Measurements from ENCODE around the gene BSX. TPM values are rescaled to one million over a fixed set of nuclear protein-coding genes. Genes with fewer than 3 reads are reported as not detected.

Gene BSX
- total RNA-seq, 1 donor from 2014 or later: not detected

DNA sequence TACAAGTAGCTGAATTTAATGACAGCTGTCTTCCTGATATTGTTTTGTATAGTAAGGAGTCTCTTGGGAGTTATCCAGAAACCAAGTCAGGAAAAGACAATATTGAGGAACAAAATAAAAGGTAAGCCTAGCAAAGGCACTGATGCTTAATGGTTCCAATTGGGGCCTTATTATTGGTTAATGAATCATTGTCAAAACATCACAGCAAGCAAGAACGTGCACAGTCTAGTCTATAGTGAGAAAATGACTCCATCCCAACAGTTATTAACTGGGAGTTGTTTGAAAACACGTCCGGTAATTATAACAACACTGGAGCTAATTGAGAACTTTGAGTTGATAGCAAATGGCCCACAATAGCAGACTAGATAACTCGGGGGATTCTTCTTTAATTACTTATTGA lies 17.7 kb downstream of the BSX start:
- no peak for DNase-seq (ENCODE audit: low spot score)

- no peak for DNase-seq (ENCODE audit: low spot score)
Observed at GRCh38 chr11:122954455-122954854, 27.2 kb downstream of the BSX start.

- no peak for DNase-seq (ENCODE audit: low spot score)
Observed at GRCh38 chr11:122951211-122951610, 30.4 kb downstream of the BSX start.

DNA sequence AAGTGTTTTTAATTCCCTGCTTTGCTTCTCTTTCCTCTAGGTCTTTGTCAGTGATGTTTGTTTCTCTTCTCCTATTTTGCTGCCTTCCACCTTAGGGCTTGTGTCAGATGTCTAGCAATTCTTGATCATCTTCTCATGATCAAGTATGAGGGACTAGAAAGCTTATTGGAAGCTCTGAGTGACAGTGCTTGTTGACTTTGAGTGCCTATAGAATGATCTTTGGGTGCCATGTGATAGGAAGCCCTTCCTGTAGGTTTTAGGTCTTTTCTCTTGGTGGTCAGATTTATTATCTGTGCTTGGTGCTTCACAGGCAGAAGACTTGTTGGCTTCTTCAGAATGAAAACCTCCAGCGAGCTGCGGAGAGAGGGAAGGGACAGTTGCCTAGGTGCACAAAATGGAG lies 43.1 kb downstream of the BSX start:
- DNase-seq (ENCODE audit: low spot score): no peak

- DNase-seq (ENCODE audit: low spot score): no peak
Observed at GRCh38 chr11:122937983-122938382, 43.7 kb downstream of the BSX start.

DNA sequence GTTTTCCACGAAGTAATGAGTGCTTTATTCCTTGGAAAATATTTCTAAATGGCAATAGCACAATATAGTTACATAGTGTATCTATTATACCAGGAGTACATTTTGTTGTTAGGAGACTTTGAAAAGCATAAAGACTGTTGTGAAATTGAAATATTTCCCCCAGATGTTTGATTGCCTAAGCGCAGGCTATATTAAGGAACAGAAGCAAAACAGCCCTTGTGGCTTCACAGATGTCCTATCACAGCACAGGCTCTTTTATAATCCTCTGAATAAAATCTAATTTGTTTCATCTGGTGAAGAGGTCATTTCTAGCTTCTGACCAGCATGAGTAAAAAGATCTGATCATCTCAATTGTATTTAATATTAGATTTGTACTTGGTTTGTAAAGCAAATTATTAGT lies 48.2 kb downstream of the BSX start:
- no peak for DNase-seq (ENCODE audit: low spot score)

- no peak for DNase-seq (ENCODE audit: low spot score)
Observed at GRCh38 chr11:122931510-122931909, 50.1 kb downstream of the BSX start.

Other genes with a start within 250 kb of the BSX start
- not detected for gene CRTAM, start 143.3 kb downstream of the BSX start, total RNA-seq
- 12.0 TPM for gene JHY, start 99.1 kb downstream of the BSX start, total RNA-seq
- gene HSPA8, start 80.3 kb upstream of the BSX start, total RNA-seq: 1,014 TPM
- gene CLMP, start 213.4 kb upstream of the BSX start, total RNA-seq: 199 TPM